Measurements from ENCODE around the gene MAD1L1.
"Not testable (repeated sequence)": the region's sequence is repeated elsewhere in the genome, so short reads cannot be mapped to it uniquely, and the experiment has no call there.

The MAD1L1 gene

DNA sequence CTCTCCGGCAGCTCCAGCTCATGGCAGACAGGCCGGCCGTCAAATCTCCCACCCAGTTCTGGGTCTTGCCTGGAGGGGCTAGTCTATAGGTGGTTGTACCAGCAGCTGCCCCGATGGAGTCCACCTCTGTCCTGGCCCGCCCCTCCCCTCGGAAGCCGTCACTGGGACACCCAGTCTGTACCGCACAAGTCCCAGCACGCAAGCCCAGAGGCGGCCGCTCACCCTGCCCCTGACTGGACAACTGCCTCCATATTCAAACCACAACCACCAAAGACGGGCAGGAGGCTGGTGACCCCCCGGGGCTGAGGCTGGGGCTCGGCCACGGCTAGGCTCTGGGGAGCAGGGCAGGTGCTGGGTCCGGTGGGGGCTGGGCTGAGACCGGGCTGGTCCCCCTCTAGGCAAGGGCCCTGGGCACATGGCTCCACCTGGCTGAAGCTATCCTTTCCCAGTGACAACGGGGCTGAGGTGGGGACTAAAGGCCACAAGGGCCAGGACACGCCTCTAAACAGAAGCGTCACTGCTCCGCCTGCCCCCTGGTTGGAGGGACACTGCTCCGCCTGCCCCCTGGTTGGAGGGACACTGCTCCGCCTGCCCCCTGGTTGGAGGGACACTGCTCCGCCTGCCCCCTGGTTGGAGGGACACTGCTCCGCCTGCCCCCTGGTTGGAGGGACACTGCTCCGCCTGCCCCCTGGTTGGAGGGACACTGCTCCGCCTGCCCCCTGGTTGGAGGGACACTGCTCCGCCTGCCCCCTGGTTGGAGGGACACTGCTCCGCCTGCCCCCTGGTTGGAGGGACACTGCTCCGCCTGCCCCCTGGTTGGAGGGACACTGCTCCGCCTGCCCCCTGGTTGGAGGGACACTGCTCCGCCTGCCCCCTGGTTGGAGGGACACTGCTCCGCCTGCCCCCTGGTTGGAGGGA, 371.6 kb downstream of the MAD1L1 start:
- DNase-seq (ENCODE audit: low read depth) = not testable (repeated sequence)

GRCh38 chr7:1859266-1860035, 373.3 kb downstream of the MAD1L1 start:
- DNase-seq (ENCODE audit: low read depth) = no peak

GRCh38 chr7:1858435-1859265, 374.1 kb downstream of the MAD1L1 start:
- DNase-seq (ENCODE audit: low read depth) = no peak

- DNase-seq (ENCODE audit: low read depth) = no peak
Measured at GRCh38 chr7:1857487-1858421, 375.0 kb downstream of the MAD1L1 start.

GRCh38 chr7:1856888-1857441, 375.8 kb downstream of the MAD1L1 start:
- no peak for DNase-seq (ENCODE audit: low read depth)

DNA sequence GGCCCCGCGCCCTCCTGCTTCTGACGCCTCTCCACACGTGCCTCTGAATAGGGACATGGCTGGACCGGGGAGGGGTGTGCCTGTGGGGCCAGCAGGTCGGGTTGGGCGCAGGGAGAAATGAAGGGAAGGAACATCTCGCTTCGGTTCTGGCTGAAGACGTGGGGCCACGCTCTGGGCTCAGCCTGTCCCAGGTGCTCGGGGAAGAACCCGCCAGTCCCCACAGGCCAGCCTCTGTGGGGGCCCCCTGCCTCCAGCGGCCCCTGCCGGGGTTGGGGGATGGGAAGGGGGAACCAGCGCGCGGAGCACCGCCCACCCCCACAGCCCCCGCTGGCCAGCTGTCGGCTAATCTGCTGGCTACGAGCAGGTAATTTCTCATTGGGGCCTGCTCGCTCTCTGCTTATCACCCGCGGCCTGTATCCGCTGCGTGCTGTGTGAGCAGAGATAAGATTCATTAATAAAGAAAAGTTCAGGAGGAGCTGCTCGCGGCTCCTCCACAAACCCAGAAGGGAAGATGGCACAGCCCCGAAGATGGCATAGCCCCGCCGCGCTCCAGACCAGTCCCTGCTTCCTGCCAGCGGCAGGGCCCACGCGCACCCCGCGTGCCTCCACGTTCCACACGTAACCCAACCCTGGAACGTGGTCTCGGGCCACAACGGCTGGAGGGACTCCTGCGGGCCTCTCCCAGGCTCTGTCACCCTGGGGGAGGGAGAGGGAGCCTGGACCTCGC, 376.4 kb downstream of the MAD1L1 start:
- DNase-seq (ENCODE audit: low read depth) = no peak

- DNase-seq (ENCODE audit: low read depth) = no peak
Measured at GRCh38 chr7:1855725-1856160, 377.0 kb downstream of the MAD1L1 start.

- no peak for DNase-seq (ENCODE audit: low read depth)
Measured at GRCh38 chr7:1854866-1855724, 377.6 kb downstream of the MAD1L1 start.

- no peak for DNase-seq (ENCODE audit: low read depth)
Measured at GRCh38 chr7:1853986-1854865, 378.5 kb downstream of the MAD1L1 start.

DNA sequence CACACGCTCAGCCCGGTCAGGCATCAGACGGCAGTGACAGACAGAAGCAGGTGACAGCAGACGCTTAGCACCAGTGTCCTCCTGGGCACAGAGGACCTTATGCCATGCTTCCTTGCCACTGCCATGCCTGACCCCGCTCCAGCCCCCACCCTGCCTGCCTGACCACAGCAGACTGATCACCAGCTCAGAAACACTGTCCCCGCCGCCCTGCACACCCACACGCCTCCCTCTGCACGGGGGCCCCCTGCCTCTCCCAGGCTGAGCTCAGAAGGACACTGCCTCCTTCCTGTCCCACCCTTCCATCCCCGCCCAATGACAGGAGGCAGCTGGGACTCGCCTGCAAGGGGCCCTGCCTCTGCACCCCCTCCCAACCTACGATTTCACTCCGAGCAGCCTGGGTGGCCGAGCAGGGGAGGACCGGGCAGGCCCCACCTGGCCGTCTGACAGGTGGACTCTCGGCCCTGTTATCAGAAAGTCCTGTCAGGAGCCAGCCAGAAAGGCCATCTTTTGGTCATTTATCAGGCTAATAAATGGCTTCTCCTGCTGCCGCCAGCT, 379.2 kb downstream of the MAD1L1 start:
- DNase-seq (ENCODE audit: low read depth) = no peak

DNA sequence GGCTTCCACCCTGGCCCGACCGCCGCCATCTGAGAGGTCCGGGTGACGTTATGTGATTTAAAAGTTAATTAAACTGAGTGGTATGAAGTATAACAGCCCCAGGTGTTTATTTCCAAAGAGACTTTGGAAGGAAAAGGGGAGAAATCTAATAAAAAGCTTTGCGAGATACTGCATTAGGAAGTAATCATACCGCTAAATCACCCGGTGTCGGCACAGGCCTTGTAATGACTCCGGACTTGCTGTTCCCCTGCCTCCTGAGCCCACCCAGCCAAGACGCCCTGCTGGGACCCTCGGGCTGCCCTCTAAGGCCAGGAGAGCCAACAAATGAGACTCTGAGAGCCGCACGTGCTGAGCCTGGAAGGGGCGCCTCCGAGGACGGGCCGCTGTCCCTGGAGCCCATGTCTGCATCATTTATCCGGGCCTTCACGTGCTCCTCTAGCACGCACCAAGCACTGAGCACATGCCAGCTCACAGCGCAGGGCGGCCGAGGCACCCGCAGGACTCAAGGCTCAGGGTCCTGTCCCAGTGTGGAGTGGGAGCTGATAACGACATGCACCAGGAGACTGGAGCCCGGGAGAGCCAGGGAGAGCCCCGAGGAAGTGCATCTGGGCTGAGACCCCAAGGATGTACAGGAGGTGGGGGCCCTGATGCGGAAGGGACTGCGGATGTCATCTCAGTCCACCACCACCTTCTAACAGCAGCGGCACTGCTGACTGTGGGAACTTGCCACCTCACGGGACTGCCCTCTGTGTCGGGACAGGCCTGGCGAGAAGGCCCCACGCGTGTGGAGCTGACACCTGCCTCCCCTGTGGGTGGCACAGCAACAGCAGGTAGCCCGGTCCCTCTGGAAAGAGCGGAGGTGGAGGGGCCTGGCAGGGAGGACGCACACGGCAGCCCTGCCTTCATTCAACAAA, 380.0 kb downstream of the MAD1L1 start:
- DNase-seq (ENCODE audit: low read depth) = no peak

DNA sequence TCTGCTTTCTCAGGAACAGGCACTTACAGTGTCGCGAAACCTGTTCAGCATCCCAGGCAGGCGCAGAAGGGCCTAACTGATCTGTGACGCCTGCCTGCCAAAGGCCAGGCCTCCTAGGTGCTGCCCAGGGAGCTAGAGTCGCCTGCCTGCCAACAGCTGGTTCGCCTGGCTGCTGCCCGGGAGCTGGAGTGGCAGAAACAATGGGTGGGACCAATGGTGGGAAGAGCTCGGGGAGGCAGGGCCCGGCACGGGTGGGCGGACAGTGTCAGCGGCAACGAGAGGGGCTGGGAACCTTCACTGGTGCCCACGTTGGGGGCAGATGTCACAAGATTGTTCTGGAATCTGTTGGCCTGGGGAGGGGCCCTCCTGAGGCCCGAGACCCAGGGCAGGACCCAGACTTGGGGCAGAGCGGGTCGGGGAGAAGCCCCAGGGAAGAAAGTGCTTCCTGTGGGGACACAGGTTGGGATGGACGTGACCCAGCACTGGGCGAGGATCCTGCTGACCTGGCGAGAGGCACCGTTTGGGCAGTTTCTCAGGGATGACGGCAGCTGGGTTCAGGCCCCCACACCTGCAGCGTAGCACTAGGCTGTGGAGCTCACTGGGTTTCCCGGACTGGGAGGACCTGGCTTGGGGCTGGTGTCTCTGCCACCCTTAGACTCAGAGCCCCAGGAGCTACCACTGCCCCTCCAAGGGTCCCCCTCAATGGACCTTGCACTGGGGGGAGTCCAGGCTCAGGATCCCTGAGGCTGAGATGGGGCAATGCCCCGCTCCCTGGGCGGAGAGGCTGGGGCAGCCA, 380.8 kb downstream of the MAD1L1 start:
- DNase-seq (ENCODE audit: low read depth) = no peak

GRCh38 chr7:1850976-1851571, 381.7 kb downstream of the MAD1L1 start:
- DNase-seq (ENCODE audit: low read depth) = no peak

GRCh38 chr7:1850111-1850975, 382.4 kb downstream of the MAD1L1 start:
- DNase-seq (ENCODE audit: low read depth) = no peak
